A549 treated with AZD9567 at 1 μM for 4 hours (cell line): ENCODE data around the gene SLC28A3. TPM values are rescaled to one million over a fixed set of nuclear protein-coding genes. Genes with fewer than 3 reads are reported as not detected.

Source experiments
- total RNA-seq: library from RNA; stranded (reverse); fragments of 200-300 nt; extraction: Qiagen RNA extraction; gene quantifications from 5 replicates; pipeline ENCODE4 v1.2.3, GENCODE V29; 2022; ENCODE audit not compliant: insufficient read depth

The SLC28A3 gene
- total RNA-seq: 0.02 TPM in 1 of 5 replicates, not detected in the others

GRCh38 chr9:84340535-84340934, at the start of gene SLC28A3:
SLC28A3 (minus strand) TSS chr9:84340758; CDS start chr9:84340633, 125 bp downstream.

